Epidermal melanocyte (primary cell): ENCODE measurements around the gene KARS1.
A peak's percentile ranks its signal among the peaks of the same experiment; 100 is the strongest.
"Not testable (repeated sequence)": the region's sequence is repeated elsewhere in the genome, so short reads cannot be mapped to it uniquely, and the experiment has no call there.

Source experiments
- DNase-seq: peaks from one replicate; pipeline ENCODE4 v3.0.0; 2011; ENCODE audit warnings: low spot score; ENCODE audit not compliant: insufficient read length

Gene KARS1

DNA sequence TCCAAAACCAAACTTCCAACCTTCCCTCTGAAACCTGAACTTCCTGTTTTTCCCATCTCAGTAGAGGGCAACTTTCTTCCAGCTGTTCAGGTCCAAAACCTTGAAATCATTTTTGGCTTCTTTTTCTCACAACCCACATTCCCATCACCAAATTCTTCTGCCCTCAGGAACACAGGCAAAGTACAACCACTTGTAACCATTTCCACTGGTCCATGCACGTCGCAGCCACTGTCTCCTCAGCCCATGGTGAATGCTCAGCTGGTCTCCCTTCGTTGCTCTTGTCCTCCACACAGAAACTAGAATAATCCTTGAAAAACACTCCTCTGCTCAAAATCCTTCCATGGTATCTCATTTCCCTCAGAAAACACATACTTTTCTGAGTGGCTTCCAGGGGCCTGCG, 20.7 kb downstream of the KARS1 start:
- DNase-seq, result no peak

DNA sequence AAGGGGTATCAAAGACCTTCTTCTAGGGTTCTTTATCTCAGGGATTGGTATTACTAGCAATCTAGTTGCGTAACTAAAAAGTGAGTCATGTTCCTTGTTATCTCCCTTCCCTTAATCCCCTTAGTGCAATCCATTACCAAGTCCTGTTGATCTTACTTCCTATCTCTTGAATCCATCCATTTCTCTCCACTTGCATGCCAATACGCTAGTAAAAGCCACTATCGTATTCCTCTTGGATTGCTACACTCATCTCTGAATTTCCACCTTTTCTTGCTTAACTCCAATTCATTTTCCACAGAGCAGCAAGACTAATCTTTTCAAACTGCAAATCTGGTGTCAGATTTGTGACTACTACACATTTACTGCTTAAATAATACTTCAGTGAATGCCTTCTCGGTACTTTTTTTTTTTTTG, 22.5 kb downstream of the KARS1 start:
- DNase-seq, result no peak

GRCh38 chr16:75622761-75623605, 24.5 kb downstream of the KARS1 start, which contains the start of gene ADAT1:
TSS of gene ADAT1 (minus strand) at chr16:75623281. CDS start at chr16:75620799, 2,482 bp downstream.
- peak; percentile 91 for DNase-seq

GRCh38 chr16:75621170-75621477, 26.3 kb downstream of the KARS1 start:
- DNase-seq, result no peak

GRCh38 chr16:75620326-75621169, 26.9 kb downstream of the KARS1 start:
- DNase-seq, result no peak

- DNase-seq, result no peak
Measured at GRCh38 chr16:75618780-75619179, 28.7 kb downstream of the KARS1 start.

DNA sequence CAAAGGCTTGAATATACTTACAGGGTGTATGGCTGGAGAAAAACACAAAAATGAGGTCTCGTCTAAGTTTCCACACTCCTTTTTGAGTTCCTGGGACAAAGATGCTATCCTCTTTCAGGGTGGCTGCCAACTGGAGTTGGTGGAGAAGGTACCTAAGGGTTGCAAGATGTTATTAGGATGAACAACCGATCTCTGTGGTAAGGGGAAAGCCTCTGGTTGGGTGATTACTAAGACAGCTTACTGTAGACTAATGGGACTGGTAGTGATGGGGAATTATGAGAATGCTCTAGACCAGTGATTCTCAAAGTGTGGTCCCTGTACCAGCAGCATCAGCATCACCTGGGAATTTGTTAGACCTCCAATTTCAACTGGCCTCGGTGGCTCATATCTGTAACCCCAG, 30.3 kb downstream of the KARS1 start:
- no peak for DNase-seq

DNA sequence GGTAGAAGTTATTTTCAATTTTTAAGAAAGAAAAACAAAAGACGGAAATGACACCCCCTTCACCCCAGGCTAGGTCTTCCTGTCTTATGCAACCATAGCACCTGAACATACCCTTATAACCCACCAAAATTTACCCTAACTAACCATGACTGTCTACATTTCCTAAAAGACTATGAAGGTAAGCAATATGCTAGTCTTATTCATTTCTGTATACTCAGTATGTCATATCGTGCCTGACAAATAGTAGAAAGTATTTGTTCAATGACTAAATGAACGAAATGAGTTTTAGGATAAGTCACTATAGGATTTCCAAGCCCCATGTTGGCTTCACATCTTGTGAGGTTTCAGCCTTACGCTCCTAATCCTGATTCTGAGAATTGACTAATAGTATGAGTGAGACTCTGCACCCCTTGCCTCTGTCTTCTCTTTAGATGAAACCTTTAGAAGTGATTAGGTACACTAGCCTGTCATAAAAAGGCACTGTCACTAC, 30.9 kb downstream of the KARS1 start:
- no peak for DNase-seq

DNA sequence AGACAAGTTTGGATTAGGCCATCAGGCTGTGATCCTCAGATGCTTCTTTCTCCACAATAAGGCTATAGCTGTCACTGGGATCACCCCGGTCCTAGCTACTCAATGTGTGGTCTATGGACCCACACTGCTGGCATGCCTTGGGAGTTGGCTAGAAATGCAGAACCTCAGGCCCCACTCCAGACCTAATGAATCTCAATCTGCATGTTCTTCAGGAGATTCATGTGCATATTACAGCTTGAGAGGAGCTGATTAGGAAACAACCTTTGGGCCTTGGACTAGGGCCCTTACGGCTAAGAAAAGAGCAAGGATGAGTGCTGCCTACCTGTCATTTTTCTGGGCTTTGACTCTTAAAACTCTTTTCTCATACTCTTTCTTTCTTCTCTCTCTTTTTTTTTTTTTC, 31.8 kb downstream of the KARS1 start:
- DNase-seq, result no peak

DNA sequence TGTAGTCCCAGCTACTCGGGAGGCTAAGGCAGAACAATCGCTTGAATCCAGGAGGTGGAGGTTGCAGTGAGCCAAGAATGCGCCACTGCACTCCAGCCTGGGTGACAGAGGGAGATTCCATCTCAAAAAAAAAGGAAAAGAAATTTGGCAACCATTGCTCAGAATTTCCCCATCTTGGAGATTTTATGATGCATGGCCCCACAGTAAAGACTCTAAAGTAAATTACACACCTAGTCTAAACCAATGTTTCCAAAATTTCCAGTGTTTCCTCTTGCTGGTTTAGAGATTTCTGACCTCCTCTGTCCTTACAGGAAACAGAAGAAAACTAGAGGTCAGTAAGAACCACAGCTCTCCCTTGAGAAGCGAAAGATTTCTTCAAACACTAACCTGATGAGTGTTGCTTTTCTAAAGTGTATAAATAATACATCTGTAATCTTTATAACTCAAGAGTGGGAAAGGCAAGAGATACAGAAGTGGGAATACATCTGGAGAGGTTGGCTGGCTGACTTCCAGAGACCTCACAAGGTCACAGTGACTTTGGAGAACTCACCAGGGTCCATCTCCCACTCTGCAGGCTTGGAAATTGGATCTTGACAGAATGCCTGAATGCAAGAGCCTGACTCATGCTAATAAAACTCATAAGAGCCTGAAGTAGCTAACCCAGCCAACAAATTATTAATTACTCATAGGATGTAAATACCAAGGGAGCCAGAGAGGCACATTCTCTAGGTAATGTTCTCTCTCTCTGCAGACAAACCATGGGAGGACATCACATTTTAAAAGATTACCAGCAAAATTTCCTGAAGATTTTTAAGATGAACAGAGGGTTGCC, 33.2 kb downstream of the KARS1 start:
- DNase-seq, result no peak

- no peak for DNase-seq
Measured at GRCh38 chr16:75606507-75606906, 41.0 kb downstream of the KARS1 start.

DNA sequence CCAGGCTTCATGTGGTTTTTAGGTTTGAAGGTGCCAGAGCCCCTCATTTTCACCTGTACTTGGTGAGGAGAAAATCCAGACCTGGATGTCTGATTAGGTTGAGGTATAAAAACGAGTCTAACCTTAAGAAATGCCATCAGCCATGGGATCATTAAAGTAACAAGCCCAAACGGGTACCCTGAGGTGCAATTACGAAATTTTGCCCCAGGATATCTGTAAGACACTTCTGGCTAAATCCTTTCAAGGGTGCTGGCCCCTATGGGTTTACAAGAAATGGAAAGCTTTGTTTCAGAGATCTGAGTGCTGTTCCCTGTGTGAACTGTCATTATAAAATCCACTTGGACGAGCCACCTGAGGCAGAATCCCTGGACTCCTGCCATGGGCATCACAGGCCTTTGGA, 44.2 kb downstream of the KARS1 start:
- no peak for DNase-seq

- DNase-seq, result no peak
Measured at GRCh38 chr16:75599452-75600277, 47.8 kb downstream of the KARS1 start.

GRCh38 chr16:75593825-75594820, 53.3 kb downstream of the KARS1 start:
- DNase-seq, result no peak

GRCh38 chr16:75593308-75593707, 54.2 kb downstream of the KARS1 start:
- no peak for DNase-seq

DNA sequence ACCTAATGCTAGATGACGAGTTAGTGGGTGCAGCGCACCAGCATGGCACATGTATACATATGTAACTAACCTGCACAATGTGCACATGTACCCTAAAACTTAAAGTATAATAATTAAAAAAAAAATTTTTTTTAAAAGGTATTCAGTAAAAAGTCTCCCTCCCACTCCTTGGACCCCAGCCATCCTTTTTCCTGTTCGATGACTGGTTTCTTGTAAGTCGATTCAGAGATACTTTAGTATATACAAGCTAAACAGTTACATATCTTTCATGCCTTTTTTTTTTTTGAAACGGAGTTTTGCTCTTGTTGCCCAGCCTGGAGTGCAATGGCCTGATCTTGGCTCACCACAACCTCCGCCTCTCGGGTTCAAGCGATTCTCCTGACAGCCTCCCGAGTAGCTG, 55.5 kb downstream of the KARS1 start:
- not testable (repeated sequence) for DNase-seq

DNA sequence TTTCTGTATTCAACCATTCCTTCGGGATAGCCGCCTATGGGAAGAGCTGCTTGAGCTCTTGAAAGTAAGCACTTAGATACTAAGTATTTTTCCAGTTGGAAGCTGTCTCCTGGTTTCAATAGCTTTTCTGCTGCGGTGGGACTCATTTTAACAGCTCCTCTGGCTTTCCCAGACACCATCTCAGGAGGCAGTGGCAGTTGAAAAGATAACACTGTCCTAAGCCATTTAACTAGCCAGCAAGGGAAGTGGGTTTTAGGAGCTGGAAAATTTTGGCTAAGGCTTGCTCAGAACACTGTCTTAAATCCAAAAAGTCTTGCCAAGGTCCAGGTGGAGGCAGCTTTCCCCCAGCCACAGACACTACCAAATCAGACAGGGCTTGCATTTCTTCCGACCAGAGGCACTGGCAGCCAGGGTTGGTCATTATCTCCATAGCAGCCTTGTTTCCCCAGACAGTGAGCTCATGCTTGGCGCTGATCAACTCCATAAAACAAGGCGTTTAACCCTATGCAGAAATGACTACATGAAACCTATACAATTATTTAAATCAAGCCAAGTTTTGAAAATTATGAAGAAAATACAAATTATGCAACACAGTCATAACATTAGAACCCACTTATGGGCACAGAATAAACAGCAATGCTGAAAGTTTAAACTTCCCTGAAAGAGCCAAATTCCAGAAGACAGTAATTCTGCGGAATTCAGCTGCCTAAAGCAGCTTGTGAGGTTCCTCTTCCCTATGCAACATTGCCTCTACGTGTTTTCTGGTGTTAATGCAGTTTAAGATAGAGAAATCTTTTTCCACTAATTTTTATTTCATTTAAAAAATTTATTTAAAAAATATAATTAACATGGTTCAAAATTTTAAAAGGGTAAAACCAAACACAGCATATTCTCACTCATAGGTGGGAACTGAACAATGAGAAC, 56.3 kb downstream of the KARS1 start:
- DNase-seq, result no peak

DNA sequence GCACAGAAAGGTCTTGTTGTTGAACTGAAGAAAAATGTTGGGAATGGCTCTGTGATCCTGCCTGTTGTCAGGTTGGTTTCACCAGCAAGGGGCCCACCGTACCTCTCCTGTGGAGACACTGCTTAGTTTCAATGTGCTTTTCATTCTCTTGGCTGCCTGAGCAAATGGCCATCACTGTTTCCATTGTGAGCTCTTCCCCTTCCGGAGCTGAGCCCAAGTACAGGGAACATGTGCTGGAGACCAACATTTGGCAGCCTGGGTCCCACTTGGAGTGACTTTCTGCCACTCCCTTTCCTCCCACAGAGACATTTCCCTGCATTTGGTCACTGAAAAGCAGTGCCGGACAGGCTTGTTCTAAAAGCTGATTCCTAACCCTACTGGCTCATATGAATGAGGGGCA, 58.2 kb downstream of the KARS1 start:
- DNase-seq, result no peak
